Measurements from ENCODE around the gene CA5A. TPM values are rescaled to one million over a fixed set of nuclear protein-coding genes. Genes with fewer than 3 reads are reported as not detected.

The CA5A gene
- total RNA-seq, 1 experiment from 2014 or later: not detected

DNA sequence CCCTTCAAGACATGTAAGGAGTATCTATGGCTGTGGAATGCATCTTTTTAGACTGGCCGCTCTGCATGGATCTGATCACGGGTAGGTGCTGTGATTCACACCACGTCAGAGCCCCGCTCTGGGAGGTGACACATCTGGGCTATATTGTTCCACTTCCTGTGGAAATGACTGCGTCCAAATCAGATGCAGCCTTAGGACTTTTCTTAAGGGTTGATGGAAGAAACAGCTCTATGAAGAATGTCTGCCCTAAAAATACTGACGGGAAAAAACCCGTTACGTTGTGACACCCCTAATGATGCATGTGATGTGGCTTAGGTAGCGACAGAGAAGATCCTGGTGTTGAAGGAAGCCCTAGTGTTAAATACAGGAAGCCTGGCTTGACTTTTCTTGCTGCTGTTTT lies 27.1 kb upstream of the CA5A start:
- ATAC-seq: no peak
- Histone ChIP-seq H2AFZ (ENCODE audit: low read depth, low read length, poor library complexity, severe bottlenecking) (no peak overlapping the region), H3K9me2 (ENCODE audit: insufficient read depth) (no peaks in the 10 kb centered on the region), H4K20me1 (ENCODE audit: insufficient read depth) (no peaks in the 10 kb centered on the region), H3K36me3 (ENCODE audit: control insufficient read depth in 1 of 2, insufficient read depth in 2 of 2, low read length in 2 of 2) (no peaks in the 10 kb centered on the region; a peak in 1 of 4 replicates), H3K27ac (ENCODE audit: low read depth, low read length) (no peak overlapping the region), H3K27me3 (ENCODE audit: insufficient read depth, low read length) (no peaks in the 10 kb centered on the region), H3K4me1 (ENCODE audit: control insufficient read depth in 1 of 2, insufficient read depth in 2 of 2, low read length in 2 of 2) (no peaks in the 10 kb centered on the region), H3K4me3 (replicated peaks in 1 of 2; ENCODE audit: low read depth in 1 of 2, low read length in 2 of 2) (no peak overlapping the region), H3K9ac (ENCODE audit: low read length) (no peak overlapping the region), H3K9me3 (ENCODE audit: control insufficient read depth in 1 of 2, insufficient read depth in 1 of 2, low read depth in 1 of 2, low read length in 2 of 2) (no peaks in the 10 kb centered on the region), H3K79me2 (ENCODE audit: insufficient read depth, low read length) (peaks cover 75% of the 10 kb centered on the region), H3K4me2 (ENCODE audit: low read length) (no peak overlapping the region)
- intact Hi-C loops (cut with micrococcal nuclease): no loop called here
- ChIA-PET RAD21 (ENCODE audit: low non-redundant PET in 1 of 2, low total read pairs in 2 of 2, uncharacterized antibody in 2 of 2, unreplicated experiment in 2 of 2) (no interaction called here), CTCF (no interaction called here), POLR2A (interaction anchor here (1.0 kb wide), 1 partner anchor 11 kb away, joined by 3 read pairs; no protein-coding TSS in a partner anchor)
- BruUV-seq (replicated peaks): no TSS peak
- no peak for TF ChIP-seq ZNF274 (IDR thresholded peaks at IDR 0.05; ENCODE audit: low read depth, low read length)
- TF ChIP-seq TCF7L2 (IDR thresholded peaks at IDR 0.05; ENCODE audit: borderline replicate concordance, extremely low read depth, insufficient read depth, insufficient read length): no peak
- TF ChIP-seq POLR2A (IDR thresholded peaks at IDR 0.05; ENCODE audit: borderline replicate concordance, extremely low read depth, insufficient read depth, insufficient read length): no peak
- TF ChIP-seq, protein P1, sequence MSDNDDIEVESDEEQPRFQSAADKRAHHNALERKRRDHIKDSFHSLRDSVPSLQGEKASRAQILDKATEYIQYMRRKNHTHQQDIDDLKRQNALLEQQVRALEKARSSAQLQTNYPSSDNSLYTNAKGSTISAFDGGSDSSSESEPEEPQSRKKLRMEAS (IDR thresholded peaks at IDR 0.05): no peak
- TF ChIP-seq JUND (IDR thresholded peaks at IDR 0.05): no peak
- TF ChIP-seq, protein P2, sequence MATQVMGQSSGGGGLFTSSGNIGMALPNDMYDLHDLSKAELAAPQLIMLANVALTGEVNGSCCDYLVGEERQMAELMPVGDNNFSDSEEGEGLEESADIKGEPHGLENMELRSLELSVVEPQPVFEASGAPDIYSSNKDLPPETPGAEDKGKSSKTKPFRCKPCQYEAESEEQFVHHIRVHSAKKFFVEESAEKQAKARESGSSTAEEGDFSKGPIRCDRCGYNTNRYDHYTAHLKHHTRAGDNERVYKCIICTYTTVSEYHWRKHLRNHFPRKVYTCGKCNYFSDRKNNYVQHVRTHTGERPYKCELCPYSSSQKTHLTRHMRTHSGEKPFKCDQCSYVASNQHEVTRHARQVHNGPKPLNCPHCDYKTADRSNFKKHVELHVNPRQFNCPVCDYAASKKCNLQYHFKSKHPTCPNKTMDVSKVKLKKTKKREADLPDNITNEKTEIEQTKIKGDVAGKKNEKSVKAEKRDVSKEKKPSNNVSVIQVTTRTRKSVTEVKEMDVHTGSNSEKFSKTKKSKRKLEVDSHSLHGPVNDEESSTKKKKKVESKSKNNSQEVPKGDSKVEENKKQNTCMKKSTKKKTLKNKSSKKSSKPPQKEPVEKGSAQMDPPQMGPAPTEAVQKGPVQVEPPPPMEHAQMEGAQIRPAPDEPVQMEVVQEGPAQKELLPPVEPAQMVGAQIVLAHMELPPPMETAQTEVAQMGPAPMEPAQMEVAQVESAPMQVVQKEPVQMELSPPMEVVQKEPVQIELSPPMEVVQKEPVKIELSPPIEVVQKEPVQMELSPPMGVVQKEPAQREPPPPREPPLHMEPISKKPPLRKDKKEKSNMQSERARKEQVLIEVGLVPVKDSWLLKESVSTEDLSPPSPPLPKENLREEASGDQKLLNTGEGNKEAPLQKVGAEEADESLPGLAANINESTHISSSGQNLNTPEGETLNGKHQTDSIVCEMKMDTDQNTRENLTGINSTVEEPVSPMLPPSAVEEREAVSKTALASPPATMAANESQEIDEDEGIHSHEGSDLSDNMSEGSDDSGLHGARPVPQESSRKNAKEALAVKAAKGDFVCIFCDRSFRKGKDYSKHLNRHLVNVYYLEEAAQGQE (IDR thresholded peaks at IDR 0.05; ENCODE audit: low read depth): no peak
- no peak for TF ChIP-seq YY1 (IDR thresholded peaks at IDR 0.05; ENCODE audit: extremely low read depth, insufficient replicate concordance, low read depth, low read length)
- no peak for TF ChIP-seq SIN3A (IDR thresholded peaks at IDR 0.05; ENCODE audit: low read depth)
- TF ChIP-seq CBX3 (IDR thresholded peaks at IDR 0.05; ENCODE audit: low read depth): no peak
- TF ChIP-seq SP1 (IDR thresholded peaks at IDR 0.05; ENCODE audit: low read depth): no peak
- no peak for TF ChIP-seq RAD21 (IDR thresholded peaks at IDR 0.05; ENCODE audit: low read depth)
- no peak for TF ChIP-seq POLR2AphosphoS5 (IDR thresholded peaks at IDR 0.05; ENCODE audit: low read depth, low read length)
- TF ChIP-seq, protein P3, sequence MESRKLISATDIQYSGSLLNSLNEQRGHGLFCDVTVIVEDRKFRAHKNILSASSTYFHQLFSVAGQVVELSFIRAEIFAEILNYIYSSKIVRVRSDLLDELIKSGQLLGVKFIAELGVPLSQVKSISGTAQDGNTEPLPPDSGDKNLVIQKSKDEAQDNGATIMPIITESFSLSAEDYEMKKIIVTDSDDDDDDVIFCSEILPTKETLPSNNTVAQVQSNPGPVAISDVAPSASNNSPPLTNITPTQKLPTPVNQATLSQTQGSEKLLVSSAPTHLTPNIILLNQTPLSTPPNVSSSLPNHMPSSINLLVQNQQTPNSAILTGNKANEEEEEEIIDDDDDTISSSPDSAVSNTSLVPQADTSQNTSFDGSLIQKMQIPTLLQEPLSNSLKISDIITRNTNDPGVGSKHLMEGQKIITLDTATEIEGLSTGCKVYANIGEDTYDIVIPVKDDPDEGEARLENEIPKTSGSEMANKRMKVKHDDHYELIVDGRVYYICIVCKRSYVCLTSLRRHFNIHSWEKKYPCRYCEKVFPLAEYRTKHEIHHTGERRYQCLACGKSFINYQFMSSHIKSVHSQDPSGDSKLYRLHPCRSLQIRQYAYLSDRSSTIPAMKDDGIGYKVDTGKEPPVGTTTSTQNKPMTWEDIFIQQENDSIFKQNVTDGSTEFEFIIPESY (IDR thresholded peaks at IDR 0.05; ENCODE audit: extremely low read depth, insufficient replicate concordance, low read length): no peak
- no peak for TF ChIP-seq EGR1 (IDR thresholded peaks at IDR 0.05; ENCODE audit: low read depth)
- TF ChIP-seq, protein P4, sequence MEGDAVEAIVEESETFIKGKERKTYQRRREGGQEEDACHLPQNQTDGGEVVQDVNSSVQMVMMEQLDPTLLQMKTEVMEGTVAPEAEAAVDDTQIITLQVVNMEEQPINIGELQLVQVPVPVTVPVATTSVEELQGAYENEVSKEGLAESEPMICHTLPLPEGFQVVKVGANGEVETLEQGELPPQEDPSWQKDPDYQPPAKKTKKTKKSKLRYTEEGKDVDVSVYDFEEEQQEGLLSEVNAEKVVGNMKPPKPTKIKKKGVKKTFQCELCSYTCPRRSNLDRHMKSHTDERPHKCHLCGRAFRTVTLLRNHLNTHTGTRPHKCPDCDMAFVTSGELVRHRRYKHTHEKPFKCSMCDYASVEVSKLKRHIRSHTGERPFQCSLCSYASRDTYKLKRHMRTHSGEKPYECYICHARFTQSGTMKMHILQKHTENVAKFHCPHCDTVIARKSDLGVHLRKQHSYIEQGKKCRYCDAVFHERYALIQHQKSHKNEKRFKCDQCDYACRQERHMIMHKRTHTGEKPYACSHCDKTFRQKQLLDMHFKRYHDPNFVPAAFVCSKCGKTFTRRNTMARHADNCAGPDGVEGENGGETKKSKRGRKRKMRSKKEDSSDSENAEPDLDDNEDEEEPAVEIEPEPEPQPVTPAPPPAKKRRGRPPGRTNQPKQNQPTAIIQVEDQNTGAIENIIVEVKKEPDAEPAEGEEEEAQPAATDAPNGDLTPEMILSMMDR (IDR thresholded peaks at IDR 0.05 in 2 of 3, conservative IDR thresholded peaks at IDR 0.05 in 1 of 3; ENCODE audit: borderline replicate concordance in 1 of 3, insufficient read depth in 1 of 3, low read depth in 2 of 3, low read length in 2 of 3): no peak
- no peak for TF ChIP-seq EZH2phosphoT487 (IDR thresholded peaks at IDR 0.05; ENCODE audit: borderline replicate concordance)
- TF ChIP-seq ZFX (IDR thresholded peaks at IDR 0.05): no peak
- TF ChIP-seq FOSL1 (IDR thresholded peaks at IDR 0.05; ENCODE audit: low read depth): no peak
- TF ChIP-seq CEBPB (IDR thresholded peaks at IDR 0.05; ENCODE audit: low read depth): no peak
- TF ChIP-seq ELF1 (IDR thresholded peaks at IDR 0.05; ENCODE audit: borderline replicate concordance, low read depth): no peak
- no peak for DNase-seq (ENCODE audit: low read depth, low spot score)
